CD4-positive, alpha-beta T cell treated with Interleukin-4 for 1 hour (primary cell): ENCODE data around the gene RIN1.
A peak's percentile ranks its signal among the peaks of the same experiment; 100 is the strongest.
"Not testable (repeated sequence)": the region's sequence is repeated elsewhere in the genome, so short reads cannot be mapped to it uniquely, and the experiment has no call there.

Source experiments
- DNase-seq, 2 donors: peaks; one replicate each; pipeline ENCODE4 v3.0.0-alpha.2; 2020 to 2022

The RIN1 gene

GRCh38 chr11:66360406-66361073, 24.3 kb upstream of the RIN1 start:
- no peak for DNase-seq

GRCh38 chr11:66359662-66360087, 23.4 kb upstream of the RIN1 start:
- DNase-seq, result no peak

DNA sequence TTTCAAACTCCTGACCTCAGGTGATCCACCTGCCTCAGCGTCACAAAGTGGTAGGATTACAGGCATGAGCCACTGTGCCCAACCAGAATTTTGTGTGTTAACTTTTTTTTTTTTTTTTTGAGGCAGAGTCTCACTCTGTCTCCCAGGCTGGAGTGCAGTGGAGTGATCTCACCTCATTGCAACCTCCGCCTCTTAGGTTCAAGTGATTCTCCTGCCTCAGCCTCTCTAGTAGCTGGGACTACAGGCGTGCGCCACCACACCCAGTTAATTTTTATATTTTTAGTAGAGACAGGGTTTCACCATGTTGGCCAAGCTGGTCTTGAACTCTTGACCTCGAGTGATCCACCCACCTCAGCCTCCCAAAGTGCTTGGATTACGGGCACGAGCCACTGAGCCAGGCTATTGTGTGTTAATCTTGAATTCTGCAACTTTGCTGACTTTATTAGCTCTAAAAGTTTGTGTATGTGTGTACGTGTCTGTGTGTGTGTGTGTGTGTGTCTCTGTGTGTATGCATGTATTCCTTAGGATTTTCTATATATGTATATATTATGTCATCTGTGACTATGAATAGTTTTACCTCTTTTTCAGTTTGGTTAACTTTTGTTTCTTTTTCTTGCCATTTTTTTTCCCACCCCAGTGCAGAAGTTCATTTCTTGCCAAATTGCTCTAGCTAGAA, 14.5 kb upstream of the RIN1 start:
- not testable (repeated sequence) for DNase-seq

GRCh38 chr11:66349084-66349386, 12.8 kb upstream of the RIN1 start:
- no peak for DNase-seq

GRCh38 chr11:66347425-66348276, 11.4 kb upstream of the RIN1 start, which contains the start of gene B4GAT1:
TSS of gene B4GAT1 (minus strand) at chr11:66347629. CDS start at chr11:66347545, 84 bp downstream.
- peak; percentile 89 to 90 for DNase-seq

- DNase-seq, result no peak
Measured at GRCh38 chr11:66346476-66347424, 10.5 kb upstream of the RIN1 start.

DNA sequence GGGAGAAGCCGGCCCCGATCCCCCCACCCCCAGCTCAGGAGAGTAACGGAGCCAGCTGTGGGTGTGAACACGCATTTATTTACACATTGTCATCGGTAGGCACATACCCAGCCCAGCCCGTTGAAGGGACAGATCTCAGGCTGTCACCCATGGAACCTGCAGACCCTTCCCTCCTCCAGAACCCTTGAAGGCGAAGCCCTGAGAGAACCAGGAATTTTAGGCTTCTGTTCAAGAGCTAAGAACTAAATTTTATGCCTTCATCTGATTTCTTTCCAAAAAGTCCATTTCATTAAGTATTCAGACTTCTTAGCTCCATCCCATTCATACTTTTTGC, 9.0 kb upstream of the RIN1 start:
- DNase-seq, result no peak

GRCh38 chr11:66344550-66345315, 8.5 kb upstream of the RIN1 start, which contains the start of gene BRMS1:
TSS of gene BRMS1 (minus strand) at chr11:66345104. CDS start at chr11:66342234, 2,870 bp downstream.
- peak; percentile 96 for DNase-seq

DNA sequence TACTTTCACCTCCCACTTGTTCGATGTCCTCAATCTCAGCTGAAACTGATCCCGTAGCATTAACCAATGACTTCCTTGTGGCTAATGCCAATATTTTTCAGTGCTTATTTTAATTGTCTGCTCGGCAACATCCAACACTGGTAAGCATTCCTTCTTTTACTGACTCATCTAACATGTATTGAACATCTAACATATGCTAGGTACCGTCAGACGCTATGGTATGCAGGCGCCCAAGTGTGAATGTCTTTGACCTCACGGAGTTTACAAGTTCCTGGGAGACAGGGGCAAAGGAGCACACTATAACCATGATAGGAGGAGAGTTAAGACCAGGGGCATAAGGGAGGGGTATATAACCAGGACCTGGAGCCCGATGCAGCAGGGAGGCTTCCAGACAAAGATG, 6.9 kb upstream of the RIN1 start:
- DNase-seq, result no peak

- DNase-seq, result no peak
Measured at GRCh38 chr11:66341502-66342126, 5.4 kb upstream of the RIN1 start.

DNA sequence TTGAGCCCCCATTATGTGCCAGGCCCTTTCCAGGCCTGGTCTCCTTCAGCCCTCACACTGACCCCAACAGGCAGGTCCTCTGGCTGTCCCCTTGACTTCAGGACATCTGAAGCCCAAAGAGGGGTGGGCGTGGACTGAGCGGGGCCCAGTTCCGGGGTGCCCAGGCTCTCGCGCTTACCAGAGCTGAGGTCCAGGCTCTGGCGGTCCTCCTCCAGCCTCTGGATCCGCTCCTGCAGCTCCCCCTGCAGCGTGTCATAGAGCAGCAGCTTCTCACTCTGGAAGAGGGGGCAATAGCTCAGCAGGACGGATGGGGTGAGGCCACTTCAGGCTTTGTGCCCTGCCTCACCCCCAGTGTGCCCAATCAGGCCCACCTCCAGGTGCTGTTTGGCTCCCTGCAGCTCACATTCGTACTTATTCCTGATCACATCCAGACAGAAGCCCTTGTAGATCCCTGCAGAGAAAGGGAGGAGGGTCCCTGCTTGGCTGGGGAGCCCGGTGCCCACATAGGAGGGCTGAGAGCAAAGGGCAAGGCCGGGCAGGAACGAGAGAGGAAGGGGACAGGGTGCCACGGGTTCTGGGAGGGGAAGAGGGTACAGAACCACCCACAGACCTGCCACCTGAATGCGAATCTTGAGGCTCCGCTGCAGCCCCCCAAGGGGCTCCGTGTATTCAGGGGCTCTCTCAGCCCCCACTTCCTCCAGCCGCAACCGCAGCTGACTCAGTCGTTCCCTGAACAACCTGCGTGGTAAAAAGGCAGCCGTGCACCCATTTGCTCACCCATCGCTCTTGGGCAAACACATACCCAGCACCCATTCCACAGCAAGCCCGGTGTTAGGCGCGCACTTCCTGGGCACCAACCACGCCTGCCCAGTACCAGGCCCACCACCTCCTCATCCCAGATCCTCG, 4.6 kb upstream of the RIN1 start:
- DNase-seq, result no peak

DNA sequence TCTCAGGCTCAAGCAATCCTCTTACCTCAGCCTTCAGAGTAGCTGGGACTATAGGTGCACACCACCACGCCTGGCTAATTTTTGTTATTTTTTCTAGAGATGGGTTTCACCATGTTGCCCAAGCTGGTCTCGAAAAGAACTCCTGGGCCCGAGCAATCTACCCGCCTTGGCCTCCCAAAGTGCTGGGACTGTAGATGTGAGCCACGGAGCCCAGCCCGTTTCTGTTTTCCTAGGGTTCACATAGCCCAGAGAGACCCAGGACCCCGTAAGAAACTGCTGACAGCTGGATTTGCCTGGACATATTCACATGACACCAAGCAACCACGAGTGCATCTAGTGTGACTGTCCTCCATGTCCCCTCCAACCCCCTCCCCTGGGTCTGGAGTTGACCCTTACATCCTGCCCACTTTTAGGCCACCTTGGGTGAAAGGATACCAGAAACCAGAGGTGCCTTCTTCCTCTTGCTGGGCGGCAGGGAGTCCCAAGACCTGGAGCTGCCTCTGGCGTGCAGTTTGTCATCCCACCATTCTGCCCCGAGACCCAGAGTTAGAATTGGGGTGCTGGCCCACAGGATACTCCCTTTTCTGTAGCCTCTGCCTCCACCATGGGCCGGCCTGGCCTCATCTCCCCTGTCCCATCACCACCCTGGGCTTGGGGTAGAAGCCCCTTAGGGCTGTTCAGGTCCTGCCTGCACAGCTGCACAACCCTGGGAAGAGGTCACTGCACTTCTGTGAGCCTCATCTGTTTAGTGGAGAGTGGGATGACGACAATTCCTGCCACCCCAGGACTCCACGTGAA, 3.7 kb upstream of the RIN1 start:
- DNase-seq, result no peak

DNA sequence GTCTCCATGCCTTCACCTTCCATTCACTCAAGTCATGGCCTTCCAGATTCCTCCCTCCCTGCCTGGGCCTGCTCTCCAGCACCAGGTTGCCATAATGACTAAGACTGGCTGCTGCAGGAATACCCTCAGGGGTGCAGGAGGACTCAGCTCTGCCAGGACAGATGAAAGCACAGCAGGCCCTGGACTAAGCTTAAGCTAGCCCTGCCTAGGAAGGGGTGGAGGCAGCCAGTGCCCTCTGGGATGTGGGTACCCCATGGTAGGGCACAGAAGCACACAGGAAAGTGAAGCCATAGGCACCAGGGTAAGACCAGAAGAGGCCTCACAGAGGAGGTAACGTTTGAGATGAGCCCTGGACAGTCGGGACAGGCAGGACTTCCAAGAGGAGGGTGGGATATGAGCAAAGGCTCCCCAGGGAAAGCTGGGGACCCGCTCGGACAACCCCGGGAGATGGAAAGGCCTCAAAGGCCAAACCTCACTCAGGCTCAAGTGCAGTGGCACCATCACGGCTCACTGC, 3.0 kb upstream of the RIN1 start:
- DNase-seq, result no peak

DNA sequence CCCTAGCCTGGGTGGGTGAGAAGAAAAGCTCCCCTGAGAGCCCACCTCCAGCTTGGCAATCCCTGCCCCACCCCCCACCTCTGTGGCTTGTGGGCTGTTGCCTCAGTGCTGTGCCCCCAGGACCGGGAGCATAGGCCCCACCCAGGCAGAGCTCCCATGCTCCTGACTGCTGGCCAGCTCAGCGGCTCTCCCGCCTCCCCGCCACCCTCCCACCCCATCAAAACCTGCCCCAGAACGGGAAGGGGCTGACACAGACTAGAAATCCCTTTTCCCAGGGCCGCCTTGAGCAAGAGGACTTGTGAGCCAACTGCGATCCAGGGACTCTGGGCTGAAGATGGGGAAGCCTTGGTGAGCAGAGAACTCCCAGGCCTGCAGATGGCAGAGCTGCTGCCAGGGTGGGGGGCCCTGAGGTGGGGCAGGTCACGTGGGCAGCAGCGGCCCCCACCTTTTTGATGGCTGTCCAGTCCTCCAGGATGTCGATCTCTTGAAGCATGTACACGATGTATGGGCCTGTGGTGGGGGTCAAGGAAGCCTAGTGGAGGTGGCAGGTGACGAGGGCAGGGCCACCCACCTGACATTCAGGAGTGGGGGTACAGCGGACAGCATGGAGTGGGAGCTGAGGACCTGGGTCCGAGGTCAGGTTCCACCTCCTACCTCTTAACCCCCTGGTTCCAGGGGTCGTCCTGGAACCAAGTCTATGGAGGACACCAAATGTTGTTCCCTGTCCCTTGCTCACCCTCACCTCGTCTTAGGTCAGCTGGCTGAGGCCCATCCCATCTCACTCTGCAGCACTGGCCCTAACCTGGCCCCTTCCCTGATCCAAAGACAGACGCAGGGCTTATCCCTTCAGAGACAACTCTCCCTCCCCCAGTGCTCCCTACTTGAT, 2.3 kb upstream of the RIN1 start:
- DNase-seq, result no peak

DNA sequence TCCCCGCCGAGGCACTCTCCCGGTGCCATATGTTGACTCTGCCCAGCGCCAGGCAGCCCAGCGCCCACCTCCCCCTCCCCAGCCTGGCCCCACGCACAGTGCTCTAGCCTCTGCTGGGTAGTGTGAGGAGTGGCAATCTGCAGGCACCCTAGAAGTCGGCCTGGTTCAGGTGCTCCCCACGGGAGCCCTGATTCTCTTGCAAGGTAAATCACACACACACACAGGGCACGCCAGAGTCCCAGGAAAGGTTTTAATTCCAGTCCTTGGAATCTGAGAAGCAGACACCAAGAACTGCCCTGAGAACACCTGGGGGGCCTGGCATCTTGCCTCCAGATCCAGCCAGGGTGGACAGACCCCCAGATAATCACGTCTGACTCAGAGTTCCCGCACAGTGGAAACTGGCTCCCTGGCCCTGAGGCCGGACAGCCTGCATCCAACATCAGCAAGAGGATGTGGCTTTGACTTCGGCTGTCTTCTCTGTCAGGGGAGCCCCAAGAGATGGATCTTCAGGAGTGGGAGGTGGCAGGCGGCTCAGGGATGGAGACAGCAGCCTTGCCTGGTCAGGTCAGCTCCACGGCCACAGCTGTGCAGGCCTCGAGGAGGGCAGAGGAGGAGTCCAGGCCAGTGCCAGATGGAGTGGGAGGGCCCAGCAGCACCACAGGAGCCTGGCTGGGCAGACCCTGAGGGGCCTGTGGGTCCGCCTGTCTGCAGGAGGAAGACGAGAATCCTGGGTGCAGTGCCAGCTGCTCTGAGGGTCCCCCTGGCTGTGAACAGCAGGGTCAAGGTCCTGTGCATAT, 1.1 kb upstream of the RIN1 start:
- no peak for DNase-seq

GRCh38 chr11:66335531-66336233, 552 bp downstream of the RIN1 start:
- DNase-seq, result no peak
